Caco-2 (cell line): ENCODE data around the gene RRAD. TPM values are rescaled to one million over a fixed set of nuclear protein-coding genes. Genes with fewer than 3 reads are reported as not detected.

ENCODE experiments used
- BruUV-seq: library from RNA; stranded (reverse); fragments of 400-500 nt; replicated peaks from 2 replicates; lab custom pipeline; 2021; lab: Mats Ljungman, UMichigan
- CTCF ChIA-PET: fragments of 300-600 bp; sonication (Branson Sonifier 250); formaldehyde crosslinking; loops from one replicate; lab custom pipeline; 2022; ENCODE audit warnings: antibody characterized with exemption; lab: Charles Lee
- POLR2A ChIA-PET: fragments of 300-600 bp; sonication (Branson Sonifier 250); formaldehyde crosslinking; loops from one replicate; lab custom pipeline; 2022; ENCODE audit warnings: antibody characterized with exemption; lab: Charles Lee
- DNase-seq, 2 experiments: peaks; one replicate each; pipeline versions ENCODE4 v3.0.0 to v3.0.0-alpha.2; 2020 to 2022
- H3K27me3 ChIP-seq: replicated peaks from 2 replicates; pipeline ENCODE4 v1.6.0; 2011; ENCODE audit warnings: low read length; ENCODE audit not compliant: control insufficient read depth, insufficient read depth
- H3K36me3 ChIP-seq: 2 replicates; pipeline ENCODE4 v1.5.1; 2011; ENCODE audit warnings: low read length; ENCODE audit not compliant: control insufficient read depth, insufficient read depth
- H3K4me1 ChIP-seq: fragments of 250-450 bp; sonication (Bioruptor Pico); 2 replicates; pipeline ENCODE4 v1.5.1; 2020; ENCODE audit warnings: mild to moderate bottlenecking
- H3K4me3 ChIP-seq: 2 replicates; pipeline ENCODE4 v1.5.1; 2011; ENCODE audit warnings: low read depth, mild to moderate bottlenecking, control low read depth, low read length
- H3K9me3 ChIP-seq: fragments of 250-450 bp; sonication (Bioruptor Pico); 2 replicates; pipeline ENCODE4 v1.5.1; 2020; ENCODE audit warnings: mild to moderate bottlenecking, moderate library complexity
- H3K27ac Mint-ChIP-seq: one replicate; pipeline ENCODE4 v1.8.0; 2022; ENCODE audit warnings: mixed read lengths; ENCODE audit not compliant: unreplicated experiment
- H3K27me3 Mint-ChIP-seq: one replicate; pipeline ENCODE4 v1.8.0; 2022; ENCODE audit warnings: mixed read lengths; ENCODE audit not compliant: insufficient read depth, unreplicated experiment
- H3K36me3 Mint-ChIP-seq: one replicate; pipeline ENCODE4 v1.8.0; 2022; ENCODE audit warnings: mild to moderate bottlenecking, mixed read lengths; ENCODE audit not compliant: insufficient read depth, unreplicated experiment
- H3K4me1 Mint-ChIP-seq: one replicate; pipeline ENCODE4 v1.8.0; 2022; ENCODE audit warnings: low read depth, mixed read lengths; ENCODE audit not compliant: unreplicated experiment
- H3K4me3 Mint-ChIP-seq: one replicate; pipeline ENCODE4 v1.8.0; 2022; ENCODE audit warnings: mild to moderate bottlenecking, moderate library complexity, mixed read lengths; ENCODE audit not compliant: unreplicated experiment
- H3K9me3 Mint-ChIP-seq: one replicate; pipeline ENCODE4 v1.8.0; 2022; ENCODE audit warnings: mixed read lengths; ENCODE audit not compliant: unreplicated experiment
- CTCF ChIP-seq, 2 experiments: fragments of 200-600 bp in 1 of 2; IDR thresholded peaks; 1 replicate in 1 of 2; 2 replicates in 1 of 2; pipeline versions ENCODE4 v1.5.1 to v1.8.0; 2011 to 2022; ENCODE audit warnings: antibody characterized with exemption in 1 of 2, control low read depth in 1 of 2, inconsistent platforms in 1 of 2, low read depth in 1 of 2, low read length in 1 of 2, mild to moderate bottlenecking in 1 of 2, moderate library complexity in 1 of 2; ENCODE audit not compliant: insufficient read depth in 1 of 2, severe bottlenecking in 1 of 2, unreplicated experiment in 1 of 2
- intact Hi-C: fragments of 100-400 bp; cut with micrococcal nuclease; formaldehyde crosslinking; loops from one replicate; pipeline ENCODE4 v1.10.0; 2022; ENCODE audit not compliant: unreplicated experiment
- total RNA-seq: library from RNA; stranded (reverse); gene quantifications from 2 replicates; pipeline ENCODE4 v1.2.3, GENCODE V29; 2022

RRAD gene
- total RNA-seq, 1 experiment from 2014 or later: 1.1 TPM

GRCh38 chr16:66961065-66961744 lies 35.9 kb upstream of the RRAD start, which contains the start of gene CES3:
CES3 (plus strand) TSS chr16:66961266; CDS start chr16:66961308, 42 bp downstream.
- H3K27me3 ChIP-seq: no peaks in the 10 kb centered on the region
- TF ChIP-seq CTCF (IDR thresholded peaks at IDR 0.05; ENCODE audit: insufficient read depth in 1 of 2, low read depth in 1 of 2, low read length in 1 of 2, severe bottlenecking in 1 of 2, unreplicated experiment in 1 of 2): peak; percentile 78 to 94
- peaks cover 6% of the 10 kb centered on the region for H3K36me3 Mint-ChIP-seq
- ChIA-PET CTCF (interaction anchor here (0.6 to 1.6 kb wide), 10 partner anchors 8 to 285 kb away, joined by 3 to 8 read pairs (median 3); partner anchors contain the start of genes B3GNT9 and CDH16), POLR2A (interaction anchor here (0.5 kb wide), 1 partner anchor 286 kb away, joined by 3 read pairs; no protein-coding TSS in a partner anchor)
- peak within 1 kb of the TSS; percentile 9 for H3K4me3 Mint-ChIP-seq
- H3K4me1 Mint-ChIP-seq: no peaks in the 10 kb centered on the region
- H3K36me3 ChIP-seq: no peaks in the 10 kb centered on the region
- H3K4me1 ChIP-seq: no peaks in the 10 kb centered on the region
- no peak within 1 kb of the TSS for H3K4me3 ChIP-seq
- DNase-seq: peak; percentile 80 to 83
- no peak within 1 kb of the TSS for H3K27ac Mint-ChIP-seq
- no peaks in the 10 kb centered on the region for H3K9me3 ChIP-seq
- no peaks in the 10 kb centered on the region for H3K9me3 Mint-ChIP-seq
- peaks cover 7% of the 10 kb centered on the region for H3K27me3 Mint-ChIP-seq
- intact Hi-C loops: no loop called here
- BruUV-seq: no TSS peak

GRCh38 chr16:66960270-66960669 lies 34.9 kb upstream of the RRAD start:
- ChIA-PET POLR2A (interaction anchor here (0.5 kb wide), 1 partner anchor 287 kb away, joined by 3 read pairs; no protein-coding TSS in a partner anchor), CTCF (interaction anchor here (0.6 to 1.6 kb wide), 5 partner anchors 10 to 195 kb away, joined by 3 to 8 read pairs (median 3); partner anchors contain the start of genes B3GNT9 and CDH16)
- Mint-ChIP-seq H3K36me3 (peaks cover 6% of the 10 kb centered on the region), H3K9me3 (no peaks in the 10 kb centered on the region), H3K4me3 (no peak overlapping the region), H3K27ac (no peak overlapping the region), H3K27me3 (peaks cover 7% of the 10 kb centered on the region), H3K4me1 (peaks cover 4% of the 10 kb centered on the region)
- Histone ChIP-seq H3K4me1 (no peaks in the 10 kb centered on the region), H3K9me3 (no peaks in the 10 kb centered on the region), H3K36me3 (no peaks in the 10 kb centered on the region), H3K27me3 (no peaks in the 10 kb centered on the region), H3K4me3 (no peak overlapping the region)
- BruUV-seq: no TSS peak
- no peak for DNase-seq
- intact Hi-C loops: no loop called here
- TF ChIP-seq CTCF (IDR thresholded peaks at IDR 0.05; ENCODE audit: insufficient read depth in 1 of 2, low read depth in 1 of 2, low read length in 1 of 2, severe bottlenecking in 1 of 2, unreplicated experiment in 1 of 2): no peak

- Histone ChIP-seq H3K9me3 (no peaks in the 10 kb centered on the region), H3K4me3 (no peak overlapping the region), H3K36me3 (no peaks in the 10 kb centered on the region), H3K27me3 (no peaks in the 10 kb centered on the region), H3K4me1 (no peaks in the 10 kb centered on the region)
- CTCF ChIA-PET: interaction anchor here (1.6 kb wide), 1 partner anchor 196 kb away, joined by 8 read pairs; no protein-coding TSS in a partner anchor
- BruUV-seq: no TSS peak
- Mint-ChIP-seq H3K9me3 (no peaks in the 10 kb centered on the region), H3K4me1 (peaks cover 6% of the 10 kb centered on the region), H3K4me3 (no peak overlapping the region), H3K27ac (no peak overlapping the region), H3K36me3 (peaks cover under 1% of the 10 kb centered on the region), H3K27me3 (peaks cover 3% of the 10 kb centered on the region)
- POLR2A ChIA-PET: no interaction called here
- intact Hi-C loops: no loop called here
- no peak for DNase-seq
- no peak for TF ChIP-seq CTCF (IDR thresholded peaks at IDR 0.05; ENCODE audit: insufficient read depth in 1 of 2, low read depth in 1 of 2, low read length in 1 of 2, severe bottlenecking in 1 of 2, unreplicated experiment in 1 of 2)
Measured at GRCh38 chr16:66959704-66960161, 34.4 kb upstream of the RRAD start.
